ENCODE results near the gene GPN2.

- TF ChIP-seq CTCF (IDR thresholded peaks at IDR 0.05; ENCODE audit: poor library complexity, severe bottlenecking): no peak
- no peak for TF ChIP-seq RAD21 (conservative IDR thresholded peaks at IDR 0.05)
- no peak for TF ChIP-seq POLR2AphosphoS5 (IDR thresholded peaks at IDR 0.05)
- no peak for TF ChIP-seq REST (IDR thresholded peaks at IDR 0.05; ENCODE audit: borderline replicate concordance)
- TF ChIP-seq SMC3 (conservative IDR thresholded peaks at IDR 0.05; ENCODE audit: poor library complexity): no peak
- no peak for TF ChIP-seq MXI1 (conservative IDR thresholded peaks at IDR 0.05; ENCODE audit: poor library complexity, severe bottlenecking)
- TF ChIP-seq EZH2 (IDR thresholded peaks at IDR 0.05; ENCODE audit: borderline replicate concordance, insufficient read depth, low read length, poor library complexity, severe bottlenecking): no peak
- no peak for TF ChIP-seq EP300 (conservative IDR thresholded peaks at IDR 0.05; ENCODE audit: poor library complexity, severe bottlenecking)
- no peak for TF ChIP-seq TAF1 (IDR thresholded peaks at IDR 0.05; ENCODE audit: low read depth)
Observed at GRCh38 chr1:26861889-26862378, 28.1 kb downstream of the GPN2 start.
